ENCODE results near the gene ELAVL3. TPM values are rescaled to one million over a fixed set of nuclear protein-coding genes. Genes with fewer than 3 reads are reported as not detected.
"Not testable (repeated sequence)": the region's sequence is repeated elsewhere in the genome, so short reads cannot be mapped to it uniquely, and the experiment has no call there.

Gene ELAVL3
- total RNA-seq, 1 experiment from 2014 or later: 1.2 TPM

DNA sequence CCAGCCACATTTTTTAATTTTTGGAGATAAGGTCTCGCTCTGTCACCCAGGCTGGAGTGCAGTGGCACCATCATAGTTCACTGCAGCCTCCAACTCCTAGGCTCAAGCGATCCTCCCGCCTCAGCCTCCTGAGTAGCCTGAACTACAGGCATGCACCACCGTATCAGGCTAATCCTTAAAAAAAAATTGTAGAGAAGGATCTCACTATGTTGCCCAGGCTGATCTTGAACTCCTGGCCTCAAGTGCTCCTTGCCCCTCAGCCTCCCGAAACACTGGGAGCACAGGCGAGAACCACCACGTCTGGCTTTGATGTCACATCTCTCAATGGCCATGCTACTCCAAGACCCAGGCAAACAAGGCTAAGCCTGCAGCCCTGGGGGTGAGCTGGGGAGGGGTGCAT, 24.2 kb downstream of the ELAVL3 start:
- WGBS (ENCODE audit: extremely low coverage, insufficient read length, low lambda C conversion rate): no CpG with 5 or more reads among the region's 7 CpGs
- Histone ChIP-seq H4K8ac (replicated peaks; ENCODE audit: insufficient read length, low read depth, low read length) (no peak overlapping the region), H2BK20ac (ENCODE audit: low read depth, low read length, poor library complexity, severe bottlenecking) (no peak overlapping the region), H3K18ac (ENCODE audit: insufficient read length, low read depth, low read length) (no peak overlapping the region), H3K79me2 (ENCODE audit: insufficient read depth, low read length) (no peaks in the 10 kb centered on the region), H3K27ac (ENCODE audit: insufficient read length, low read depth, low read length) (no peak overlapping the region), H3K56ac (ENCODE audit: insufficient read length, low read depth, low read length) (no peak overlapping the region), H3K14ac (ENCODE audit: insufficient read depth, low read length) (no peak overlapping the region), H3K9ac (ENCODE audit: extremely low read depth, insufficient read length, low read length) (no peak overlapping the region), H3K9me3 (ENCODE audit: control insufficient read depth, low read depth, low read length) (no peaks in the 10 kb centered on the region), H2AK5ac (ENCODE audit: insufficient read length, low read length) (no peak overlapping the region), H3K4me2 (ENCODE audit: insufficient read depth, insufficient read length, low read length) (no peak overlapping the region), H2AFZ (ENCODE audit: low read length) (no peak overlapping the region), H2BK120ac (ENCODE audit: low read depth, low read length, poor library complexity, severe bottlenecking) (no peak overlapping the region), H2BK5ac (ENCODE audit: insufficient read length, low read length) (no peak overlapping the region), H2BK12ac (ENCODE audit: insufficient read length, low read depth, low read length) (no peak overlapping the region), H3K27me3 (ENCODE audit: insufficient read depth, low read length) (no peaks in the 10 kb centered on the region), H4K20me1 (ENCODE audit: control insufficient read depth, insufficient read depth, insufficient read length) (no peaks in the 10 kb centered on the region), H4K91ac (ENCODE audit: insufficient read length, low read depth, low read length) (no peak overlapping the region), H4K5ac (ENCODE audit: insufficient read length, low read depth, low read length) (no peak overlapping the region), H3K79me1 (ENCODE audit: insufficient read depth, low read depth, low read length, poor library complexity, severe bottlenecking) (no peaks in the 10 kb centered on the region), H3T11ph (ENCODE audit: low read length) (no peak overlapping the region), H2BK15ac (ENCODE audit: low read depth, low read length) (no peak overlapping the region), H3K4me1 (ENCODE audit: insufficient read depth, low read length) (no peaks in the 10 kb centered on the region), H3K23ac (ENCODE audit: insufficient read length, low read depth, low read length) (no peak overlapping the region), H3K4ac (ENCODE audit: low read depth, low read length) (no peak overlapping the region), H3K23me2 (ENCODE audit: insufficient read length, low read depth, low read length, poor library complexity, severe bottlenecking) (no peaks in the 10 kb centered on the region)
- Mint-ChIP-seq H3K9me3 (no peaks in the 10 kb centered on the region; a peak in 2 of 5 replicates), H3K27me3 (ENCODE audit: low read depth) (peaks cover 4% of the 10 kb centered on the region; the same call in 1 of the 2 replicates), H3K36me3 (ENCODE audit: insufficient read depth in 1 of 3, low read depth in 3 of 3) (no peaks in the 10 kb centered on the region), H3K4me1 (peaks cover 20 to 39% of the 10 kb centered on the region in 2 experiments), H3K27ac (no peak overlapping the region), H3K4me3 (no peak overlapping the region)
- TF ChIP-seq, protein P1, sequence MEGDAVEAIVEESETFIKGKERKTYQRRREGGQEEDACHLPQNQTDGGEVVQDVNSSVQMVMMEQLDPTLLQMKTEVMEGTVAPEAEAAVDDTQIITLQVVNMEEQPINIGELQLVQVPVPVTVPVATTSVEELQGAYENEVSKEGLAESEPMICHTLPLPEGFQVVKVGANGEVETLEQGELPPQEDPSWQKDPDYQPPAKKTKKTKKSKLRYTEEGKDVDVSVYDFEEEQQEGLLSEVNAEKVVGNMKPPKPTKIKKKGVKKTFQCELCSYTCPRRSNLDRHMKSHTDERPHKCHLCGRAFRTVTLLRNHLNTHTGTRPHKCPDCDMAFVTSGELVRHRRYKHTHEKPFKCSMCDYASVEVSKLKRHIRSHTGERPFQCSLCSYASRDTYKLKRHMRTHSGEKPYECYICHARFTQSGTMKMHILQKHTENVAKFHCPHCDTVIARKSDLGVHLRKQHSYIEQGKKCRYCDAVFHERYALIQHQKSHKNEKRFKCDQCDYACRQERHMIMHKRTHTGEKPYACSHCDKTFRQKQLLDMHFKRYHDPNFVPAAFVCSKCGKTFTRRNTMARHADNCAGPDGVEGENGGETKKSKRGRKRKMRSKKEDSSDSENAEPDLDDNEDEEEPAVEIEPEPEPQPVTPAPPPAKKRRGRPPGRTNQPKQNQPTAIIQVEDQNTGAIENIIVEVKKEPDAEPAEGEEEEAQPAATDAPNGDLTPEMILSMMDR (conservative IDR thresholded peaks at IDR 0.05): no peak
- DNase-seq: no peak

DNA sequence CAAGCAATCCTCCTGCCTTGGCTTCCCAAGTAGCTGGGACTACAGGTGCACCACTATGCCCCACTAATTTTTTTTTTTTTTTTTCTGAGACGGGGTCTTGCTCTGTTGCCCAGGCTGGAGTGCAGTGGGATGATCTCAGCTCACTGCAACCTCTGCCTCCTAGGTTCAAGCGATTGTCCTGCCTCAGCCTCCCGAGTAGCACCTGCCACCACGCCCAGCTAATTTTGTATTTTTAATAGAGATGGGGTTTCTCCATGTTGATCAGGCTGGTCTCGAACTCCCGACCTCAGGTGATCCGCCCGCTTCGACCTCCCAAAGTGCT, 25.7 kb downstream of the ELAVL3 start:
- not testable (repeated sequence) for H2BK12ac ChIP-seq (ENCODE audit: insufficient read length, low read depth, low read length); H3K9ac ChIP-seq (ENCODE audit: extremely low read depth, insufficient read length, low read length); H2BK5ac ChIP-seq (ENCODE audit: insufficient read length, low read length); H2BK20ac ChIP-seq (ENCODE audit: low read depth, low read length, poor library complexity, severe bottlenecking); H3K9me3 Mint-ChIP-seq; H4K20me1 ChIP-seq (ENCODE audit: control insufficient read depth, insufficient read depth, insufficient read length); H3K79me1 ChIP-seq (ENCODE audit: insufficient read depth, low read depth, low read length, poor library complexity, severe bottlenecking); DNase-seq; H4K8ac ChIP-seq (replicated peaks; ENCODE audit: insufficient read length, low read depth, low read length); H3K27ac Mint-ChIP-seq; H3K4ac ChIP-seq (ENCODE audit: low read depth, low read length); H3K27me3 ChIP-seq (ENCODE audit: insufficient read depth, low read length); H4K5ac ChIP-seq (ENCODE audit: insufficient read length, low read depth, low read length); H2BK15ac ChIP-seq (ENCODE audit: low read depth, low read length); H3K9me3 ChIP-seq (ENCODE audit: control insufficient read depth, low read depth, low read length); H3K18ac ChIP-seq (ENCODE audit: insufficient read length, low read depth, low read length); H3K27ac ChIP-seq (ENCODE audit: insufficient read length, low read depth, low read length); H2AK5ac ChIP-seq (ENCODE audit: insufficient read length, low read length); H3K4me2 ChIP-seq (ENCODE audit: insufficient read depth, insufficient read length, low read length); H3K4me3 Mint-ChIP-seq; H3K36me3 Mint-ChIP-seq (ENCODE audit: insufficient read depth in 1 of 3, low read depth in 3 of 3); H3K14ac ChIP-seq (ENCODE audit: insufficient read depth, low read length); H3K79me2 ChIP-seq (ENCODE audit: insufficient read depth, low read length); H3K4me1 ChIP-seq (ENCODE audit: insufficient read depth, low read length); H3K56ac ChIP-seq (ENCODE audit: insufficient read length, low read depth, low read length); H3K27me3 Mint-ChIP-seq (ENCODE audit: low read depth); H2BK120ac ChIP-seq (ENCODE audit: low read depth, low read length, poor library complexity, severe bottlenecking); H3K23ac ChIP-seq (ENCODE audit: insufficient read length, low read depth, low read length); H4K91ac ChIP-seq (ENCODE audit: insufficient read length, low read depth, low read length); H3K23me2 ChIP-seq (ENCODE audit: insufficient read length, low read depth, low read length, poor library complexity, severe bottlenecking); H3T11ph ChIP-seq (ENCODE audit: low read length); H2AFZ ChIP-seq (ENCODE audit: low read length)
- WGBS (ENCODE audit: extremely low coverage, insufficient read length, low lambda C conversion rate): no CpG with 5 or more reads among the region's 9 CpGs
- H3K4me1 Mint-ChIP-seq: peaks cover 20 to 45% of the 10 kb centered on the region in 2 experiments
